A549 (cell line): ENCODE results near the gene MRPL55.

Experiments
- EHF ChIP-seq: fragments of 250-450 bp; sonication (Bioruptor Pico); IDR thresholded peaks from 2 replicates; pipeline ENCODE4 v1.5.0; 2020; ENCODE audit warnings: mild to moderate bottlenecking
- EP300 ChIP-seq, 2 experiments: fragments of >200 bp; sonication (Bioruptor Twin); formaldehyde crosslinking; IDR thresholded peaks; 2 replicates in 1 of 2; 3 replicates in 1 of 2; pipeline ENCODE4 v1.6.1; 2016 to 2017
- KDM1A ChIP-seq: fragments of 200-600 bp; sonication (generic); IDR thresholded peaks from 2 replicates; pipeline ENCODE4 v1.6.1; 2016; ENCODE audit warnings: low read depth, mild to moderate bottlenecking
- MYC ChIP-seq: IDR thresholded peaks from 2 replicates; pipeline ENCODE4 v1.6.1; 2012; ENCODE audit warnings: mild to moderate bottlenecking, inconsistent platforms, low read length, improper control_type of control experiment, borderline replicate concordance
- NPAS2 ChIP-seq: fragments of 250-450 bp; sonication (Bioruptor Pico); IDR thresholded peaks from 2 replicates; pipeline ENCODE4 v1.8.0; 2022; ENCODE audit warnings: mild to moderate bottlenecking, moderate library complexity, borderline replicate concordance
- PBX3 ChIP-seq: IDR thresholded peaks from 2 replicates; pipeline ENCODE4 v1.6.1; 2012
- RAD21 ChIP-seq, 2 experiments: fragments of >200 bp in 1 of 2; sonication (Bioruptor Twin) in 1 of 2; formaldehyde crosslinking in 1 of 2; IDR thresholded peaks in 1 of 2; conservative IDR thresholded peaks in 1 of 2; 2 replicates in 1 of 2; 3 replicates in 1 of 2; pipeline ENCODE4 v1.6.1; 2012 to 2018; ENCODE audit warnings: inconsistent platforms in 1 of 2
- RNF2 ChIP-seq: fragments of 200-600 bp; sonication (generic); IDR thresholded peaks from 2 replicates; pipeline ENCODE4 v1.6.1; 2016; ENCODE audit warnings: low read depth, mild to moderate bottlenecking, antibody characterized with exemption, moderate library complexity, borderline replicate concordance
- TF ChIP-seq, protein P1 (sequence below): fragments of >200 bp; sonication (Bioruptor Twin); formaldehyde crosslinking; IDR thresholded peaks from 3 replicates; pipeline ENCODE4 v1.5.1; 2016
- TF ChIP-seq, protein P2 (sequence below): fragments of 250-450 bp; sonication (Bioruptor Pico); IDR thresholded peaks from 2 replicates; pipeline ENCODE4 v1.5.0; 2021; ENCODE audit warnings: mild to moderate bottlenecking, moderate library complexity, borderline replicate concordance

GRCh38 chr1:228155596-228156514 lies 46.8 kb upstream of the MRPL55 start:
- TF ChIP-seq NPAS2: no peak
- no peak for TF ChIP-seq KDM1A
- no peak for TF ChIP-seq RAD21 (conservative IDR thresholded peaks at IDR 0.05 in 1 of 2, IDR thresholded peaks at IDR 0.05 in 1 of 2)
- TF ChIP-seq, protein P1, sequence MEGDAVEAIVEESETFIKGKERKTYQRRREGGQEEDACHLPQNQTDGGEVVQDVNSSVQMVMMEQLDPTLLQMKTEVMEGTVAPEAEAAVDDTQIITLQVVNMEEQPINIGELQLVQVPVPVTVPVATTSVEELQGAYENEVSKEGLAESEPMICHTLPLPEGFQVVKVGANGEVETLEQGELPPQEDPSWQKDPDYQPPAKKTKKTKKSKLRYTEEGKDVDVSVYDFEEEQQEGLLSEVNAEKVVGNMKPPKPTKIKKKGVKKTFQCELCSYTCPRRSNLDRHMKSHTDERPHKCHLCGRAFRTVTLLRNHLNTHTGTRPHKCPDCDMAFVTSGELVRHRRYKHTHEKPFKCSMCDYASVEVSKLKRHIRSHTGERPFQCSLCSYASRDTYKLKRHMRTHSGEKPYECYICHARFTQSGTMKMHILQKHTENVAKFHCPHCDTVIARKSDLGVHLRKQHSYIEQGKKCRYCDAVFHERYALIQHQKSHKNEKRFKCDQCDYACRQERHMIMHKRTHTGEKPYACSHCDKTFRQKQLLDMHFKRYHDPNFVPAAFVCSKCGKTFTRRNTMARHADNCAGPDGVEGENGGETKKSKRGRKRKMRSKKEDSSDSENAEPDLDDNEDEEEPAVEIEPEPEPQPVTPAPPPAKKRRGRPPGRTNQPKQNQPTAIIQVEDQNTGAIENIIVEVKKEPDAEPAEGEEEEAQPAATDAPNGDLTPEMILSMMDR: no peak
- TF ChIP-seq, protein P2, sequence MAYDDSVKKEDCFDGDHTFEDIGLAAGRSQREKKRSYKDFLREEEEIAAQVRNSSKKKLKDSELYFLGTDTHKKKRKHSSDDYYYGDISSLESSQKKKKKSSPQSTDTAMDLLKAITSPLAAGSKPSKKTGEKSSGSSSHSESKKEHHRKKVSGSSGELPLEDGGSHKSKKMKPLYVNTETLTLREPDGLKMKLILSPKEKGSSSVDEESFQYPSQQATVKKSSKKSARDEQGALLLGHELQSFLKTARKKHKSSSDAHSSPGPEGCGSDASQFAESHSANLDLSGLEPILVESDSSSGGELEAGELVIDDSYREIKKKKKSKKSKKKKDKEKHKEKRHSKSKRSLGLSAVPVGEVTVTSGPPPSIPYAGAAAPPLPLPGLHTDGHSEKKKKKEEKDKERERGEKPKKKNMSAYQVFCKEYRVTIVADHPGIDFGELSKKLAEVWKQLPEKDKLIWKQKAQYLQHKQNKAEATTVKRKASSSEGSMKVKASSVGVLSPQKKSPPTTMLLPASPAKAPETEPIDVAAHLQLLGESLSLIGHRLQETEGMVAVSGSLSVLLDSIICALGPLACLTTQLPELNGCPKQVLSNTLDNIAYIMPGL (CRISPR knock-in tag): no peak
- no peak for TF ChIP-seq MYC
- TF ChIP-seq EHF: no peak
- no peak for TF ChIP-seq RNF2
- no peak for TF ChIP-seq PBX3
- no peak for TF ChIP-seq EP300 (IDR thresholded peaks at IDR 0.05)
